ENCODE results near the gene DENND2D. TPM values are rescaled to one million over a fixed set of nuclear protein-coding genes. Genes with fewer than 3 reads are reported as not detected.

The DENND2D gene
- polyA plus RNA-seq (2012; ENCODE audit: insufficient read depth, insufficient read length) = 27.5 TPM

- no peak within 1 kb of the TSS for H3K4me3 ChIP-seq (ENCODE audit: low read length)
- no peak for DNase-seq (ENCODE audit: low read depth, low spot score)
Measured at GRCh38 chr1:111199881-111200801, at the start of gene DENND2D. Gene DENND2D, minus strand, starts transcription at chr1:111200646. Its CDS starts 187 bp downstream, at chr1:111200459.

DNA sequence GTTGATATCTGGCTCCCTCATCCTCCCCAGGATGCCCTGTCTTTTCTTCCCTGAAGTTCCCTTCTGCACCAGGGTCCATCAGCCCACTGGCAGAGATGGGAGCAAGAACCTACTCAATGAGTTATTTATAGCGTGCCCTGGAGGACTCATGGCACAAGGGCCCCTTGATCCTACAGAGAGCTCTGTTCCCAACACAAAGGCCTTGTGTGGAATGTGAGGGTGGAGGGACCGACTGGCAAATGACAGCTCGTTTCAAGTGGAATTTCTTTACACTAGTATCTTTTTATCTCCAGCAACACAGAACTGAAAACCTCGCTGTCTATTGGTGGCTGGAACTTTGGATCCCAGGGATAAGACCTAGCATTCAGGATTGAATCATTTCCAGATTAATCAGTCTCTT, 49.5 kb upstream of the DENND2D start:
- no peak for DNase-seq (ENCODE audit: low read depth, low spot score)
- no peak overlapping the region for H3K4me3 ChIP-seq (ENCODE audit: low read length)

- no peak for DNase-seq (ENCODE audit: low read depth, low spot score)
- no peak overlapping the region for H3K4me3 ChIP-seq (ENCODE audit: low read length)
Measured at GRCh38 chr1:111247125-111247838, 46.8 kb upstream of the DENND2D start.

DNA sequence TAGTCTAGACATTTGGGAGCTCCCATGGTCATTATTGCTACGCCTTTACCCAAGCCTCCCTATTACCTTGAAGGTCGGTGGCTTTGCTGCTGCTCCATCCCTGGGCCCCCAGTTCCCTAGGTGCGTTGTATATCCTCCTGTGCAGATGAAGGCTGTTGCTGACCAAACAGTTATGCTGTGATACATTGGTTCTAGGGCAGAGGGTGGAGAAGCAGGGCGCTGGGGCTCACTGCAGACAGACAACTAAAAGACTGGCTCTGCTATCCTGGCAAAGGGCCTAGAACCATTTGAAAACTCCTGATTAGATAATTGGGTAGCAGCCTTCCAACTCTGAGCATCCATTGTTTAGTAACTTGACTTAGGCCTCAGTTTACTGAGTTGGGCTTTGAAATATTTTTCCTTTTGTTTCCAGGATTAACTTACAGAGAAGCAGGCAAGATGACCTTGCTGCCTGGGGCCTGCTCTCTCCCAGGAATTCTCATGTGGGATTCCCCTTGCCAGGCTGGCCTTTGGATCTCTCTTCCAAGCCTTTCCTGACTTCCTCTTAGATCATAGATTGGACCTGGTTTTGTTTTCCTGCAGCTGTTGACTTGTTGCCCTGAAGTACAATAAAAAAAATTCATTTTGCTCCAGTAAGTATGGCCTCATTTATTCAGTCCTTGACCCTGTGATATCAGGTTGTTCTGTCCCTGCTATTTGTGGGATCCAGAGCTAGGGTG, 42.5 kb upstream of the DENND2D start:
- no peak for DNase-seq (ENCODE audit: low read depth, low spot score)
- H3K4me3 ChIP-seq (ENCODE audit: low read length) = no peak overlapping the region

DNA sequence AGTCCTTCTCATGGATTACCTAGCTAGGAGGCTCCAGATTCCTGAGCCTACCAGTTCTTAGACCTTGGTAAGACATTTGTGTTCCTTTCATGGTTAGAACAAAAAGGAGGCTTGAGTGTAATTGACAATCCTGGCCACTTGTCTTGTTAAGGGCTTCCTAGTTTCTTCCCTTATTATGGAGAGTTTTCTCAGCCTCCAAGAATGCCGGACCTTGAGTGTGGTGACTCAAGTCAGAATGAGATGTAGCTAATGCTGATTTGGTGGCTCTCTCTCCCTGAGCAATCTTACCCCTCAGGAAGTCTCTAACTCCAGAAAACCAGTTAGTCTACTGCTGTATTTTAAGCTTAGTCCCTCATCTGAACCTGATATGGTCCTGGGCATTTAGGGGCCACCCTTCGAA, 41.4 kb upstream of the DENND2D start:
- no peak for DNase-seq (ENCODE audit: low read depth, low spot score)
- no peak overlapping the region for H3K4me3 ChIP-seq (ENCODE audit: low read length)

- no peak overlapping the region for H3K4me3 ChIP-seq (ENCODE audit: low read length)
- DNase-seq (ENCODE audit: low read depth, low spot score) = no peak
Measured at GRCh38 chr1:111238056-111238795, 37.8 kb upstream of the DENND2D start.

DNA sequence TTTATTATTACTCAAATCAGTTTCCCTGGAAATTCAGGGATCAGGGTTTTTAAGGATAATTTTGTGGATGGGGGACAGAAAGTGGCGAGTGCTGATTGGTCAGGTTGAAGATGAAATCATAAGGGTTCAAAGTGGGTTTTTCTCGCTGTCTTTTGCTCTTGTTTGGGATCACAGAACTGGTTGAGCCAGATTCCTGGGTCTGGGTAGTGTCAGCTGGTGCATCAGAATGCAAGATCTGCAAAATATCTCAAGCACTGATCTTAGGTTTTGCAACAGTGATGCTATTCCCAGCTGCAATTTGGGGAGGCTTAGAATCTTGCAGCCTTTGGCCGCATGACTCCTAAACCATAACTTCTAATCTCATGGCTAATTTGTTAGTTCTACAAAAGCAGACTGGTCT, 36.4 kb upstream of the DENND2D start:
- H3K4me3 ChIP-seq (ENCODE audit: low read length) = no peak overlapping the region
- no peak for DNase-seq (ENCODE audit: low read depth, low spot score)

GRCh38 chr1:111236379-111236778, 35.9 kb upstream of the DENND2D start:
- H3K4me3 ChIP-seq (ENCODE audit: low read length) = no peak overlapping the region

GRCh38 chr1:111234866-111235265, 34.4 kb upstream of the DENND2D start:
- no peak overlapping the region for H3K4me3 ChIP-seq (ENCODE audit: low read length)
- no peak for DNase-seq (ENCODE audit: low read depth, low spot score)

More at GRCh38 chr1:111236379-111236778, 35.9 kb upstream of the DENND2D start:
- no peak for DNase-seq (ENCODE audit: low read depth, low spot score)

DNA sequence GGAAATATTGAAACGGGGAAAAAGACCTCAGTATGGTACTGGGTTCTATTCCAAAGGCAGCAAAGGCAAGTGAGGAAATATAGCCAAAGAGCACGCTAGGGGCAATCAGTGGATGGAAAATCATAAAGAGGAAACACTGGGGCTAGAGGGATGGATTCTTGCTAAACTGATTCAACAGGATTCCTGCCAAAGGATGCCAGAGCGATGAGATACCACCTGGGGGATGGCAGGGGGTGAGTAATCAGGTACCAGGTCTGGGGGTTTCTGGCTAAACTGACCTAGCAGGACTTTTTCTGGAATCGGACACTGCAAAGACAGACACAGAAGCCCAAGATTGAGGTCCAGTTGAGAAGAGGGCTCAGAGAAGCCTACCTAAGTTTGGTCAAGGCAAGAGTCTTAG, 33.8 kb upstream of the DENND2D start:
- H3K4me3 ChIP-seq (ENCODE audit: low read length) = no peak overlapping the region
- DNase-seq (ENCODE audit: low read depth, low spot score) = no peak

DNA sequence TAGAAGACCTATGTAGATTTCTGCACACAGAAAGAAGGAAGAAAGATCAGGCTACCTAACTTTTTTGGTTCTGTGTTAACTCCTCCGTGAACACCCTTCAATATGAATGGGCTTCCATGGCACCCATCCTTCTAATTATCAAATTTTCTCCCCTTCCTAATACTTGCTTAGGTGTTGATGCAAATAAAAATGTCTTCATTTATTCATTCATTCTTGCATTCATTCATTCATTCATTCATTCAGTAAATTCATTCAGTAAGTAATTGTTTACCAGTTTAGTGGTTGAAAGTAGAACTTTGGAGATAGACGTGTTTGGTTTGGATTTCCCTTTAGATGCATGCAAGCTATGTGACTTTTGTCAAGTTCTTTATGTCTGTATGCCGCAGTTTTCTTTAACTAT, 31.7 kb upstream of the DENND2D start:
- DNase-seq (ENCODE audit: low read depth, low spot score) = no peak
- peak overlapping the region; percentile 64 for H3K4me3 ChIP-seq (ENCODE audit: low read length)

DNA sequence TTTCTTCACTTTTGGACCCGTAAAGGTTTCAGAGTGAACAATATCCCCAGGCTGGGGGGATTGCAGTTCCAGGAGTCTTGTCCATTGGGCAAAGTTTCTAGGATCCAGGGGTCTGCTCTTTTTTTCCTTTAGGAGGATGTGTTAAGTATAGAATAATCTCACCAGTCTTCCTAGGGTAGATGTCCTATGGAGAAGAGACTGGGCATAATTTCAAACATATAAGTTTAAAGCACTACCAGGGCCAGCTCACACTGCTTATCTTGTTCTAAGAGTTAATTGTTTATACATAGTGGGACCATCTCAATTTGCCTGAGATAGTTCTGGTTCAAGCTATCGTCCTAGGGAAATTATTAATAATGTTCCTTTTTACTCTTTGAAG, 28.3 kb upstream of the DENND2D start:
- no peak for DNase-seq (ENCODE audit: low read depth, low spot score)
- peak overlapping the region; percentile 32; the same call in 1 of the 2 replicates for H3K4me3 ChIP-seq (ENCODE audit: low read length)

DNA sequence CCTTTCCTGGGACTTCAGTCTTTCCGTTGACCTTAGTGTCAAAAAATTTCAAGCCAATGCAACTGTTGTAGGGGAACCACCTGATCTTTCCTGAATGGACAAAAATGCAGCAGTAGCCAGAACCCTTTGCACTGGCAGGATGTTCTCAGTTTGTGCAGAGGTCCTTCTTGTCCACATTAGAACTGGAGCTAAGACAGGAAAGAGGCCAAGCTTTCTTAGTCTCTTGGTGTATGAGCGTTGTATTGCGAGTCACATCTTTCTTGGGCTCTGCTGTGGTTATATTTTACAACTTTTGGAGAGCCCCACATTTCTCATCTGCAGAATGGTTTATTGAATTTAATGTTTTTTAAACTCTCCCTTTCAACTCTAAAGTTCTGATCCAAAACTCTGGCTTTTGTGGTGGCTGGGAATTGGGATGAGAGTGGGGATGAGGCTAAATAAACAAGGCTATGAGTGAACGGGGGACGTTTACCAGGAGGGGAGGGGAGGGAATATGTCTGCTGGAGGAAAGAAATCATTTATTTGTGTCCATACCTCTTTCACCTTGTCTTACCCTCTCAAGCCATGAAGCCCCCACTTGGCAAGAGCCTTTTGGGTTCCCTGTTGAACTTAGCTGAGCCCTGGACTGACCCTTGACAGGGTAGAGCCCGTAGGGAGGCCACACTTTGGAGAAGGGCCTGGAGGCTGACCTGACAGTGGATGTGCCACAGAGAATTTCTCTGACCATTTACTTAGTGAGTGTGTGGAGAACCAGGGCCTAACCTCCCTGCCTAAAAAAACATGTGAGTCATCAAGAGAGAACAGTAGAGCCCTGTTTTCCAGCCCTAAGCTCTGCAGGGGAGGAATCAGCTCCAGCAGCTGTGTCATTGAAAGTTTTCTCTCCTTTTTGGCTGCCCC, 27.7 kb upstream of the DENND2D start:
- no peak for DNase-seq (ENCODE audit: low read depth, low spot score)
- no peak overlapping the region for H3K4me3 ChIP-seq (ENCODE audit: low read length)

- H3K4me3 ChIP-seq (ENCODE audit: low read length) = no peak within 1 kb of the TSS
- no peak for DNase-seq (ENCODE audit: low read depth, low spot score)
Measured at GRCh38 chr1:111227434-111227833, 27.0 kb upstream of the DENND2D start, which contains the start of gene CHI3L2. Gene CHI3L2, plus strand, starts transcription at chr1:111227713. Its CDS starts 17 bp downstream, at chr1:111227730.

- peak overlapping the region; percentile 25 for H3K4me3 ChIP-seq (ENCODE audit: low read length)
- peak; percentile 94 for DNase-seq (ENCODE audit: low read depth, low spot score)
Measured at GRCh38 chr1:111225717-111226400, 25.4 kb upstream of the DENND2D start.

- peak overlapping the region; percentile 25 for H3K4me3 ChIP-seq (ENCODE audit: low read length)
- no peak for DNase-seq (ENCODE audit: low read depth, low spot score)
Measured at GRCh38 chr1:111225091-111225490, 24.6 kb upstream of the DENND2D start.

DNA sequence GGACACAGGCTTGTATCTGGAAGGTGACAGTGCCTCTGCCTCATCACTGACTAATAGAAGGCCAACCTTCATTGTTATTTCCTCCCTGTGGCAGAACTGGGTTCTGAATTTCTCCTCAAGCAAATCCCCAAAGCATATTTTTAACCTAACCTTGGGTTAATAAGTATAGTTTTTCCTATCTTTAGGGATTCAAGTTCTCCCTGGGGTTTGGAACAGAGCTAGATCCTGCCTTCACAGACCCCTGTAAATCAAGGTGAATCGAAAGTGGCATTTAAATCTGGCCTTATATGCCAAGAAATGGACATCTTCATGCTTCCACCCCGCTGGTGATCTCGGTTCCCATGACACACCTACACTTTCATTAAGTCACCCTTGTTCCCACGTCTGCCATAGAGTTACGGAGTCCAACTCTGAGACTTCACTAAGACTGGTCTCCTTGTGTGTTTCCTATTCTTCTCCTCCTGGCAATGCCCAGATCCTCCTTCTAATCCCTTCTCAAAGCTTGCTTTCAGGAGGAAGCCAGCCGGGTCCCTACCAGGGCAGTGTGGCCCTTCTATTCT, 22.8 kb upstream of the DENND2D start:
- H3K4me3 ChIP-seq (ENCODE audit: low read length) = no peak overlapping the region; the same call in 1 of the 2 replicates
- no peak for DNase-seq (ENCODE audit: low read depth, low spot score)

Data from Jurkat, Clone E6-1 (cell line).